ENCODE results near the gene PPP1R11. TPM values are rescaled to one million over a fixed set of nuclear protein-coding genes. Genes with fewer than 3 reads are reported as not detected.
A peak's percentile ranks its signal among the peaks of the same experiment; 100 is the strongest.

PPP1R11 gene
- total RNA-seq, 4 donors from 2014 or later, result 55.3 to 276 (median 79.1) TPM

DNA sequence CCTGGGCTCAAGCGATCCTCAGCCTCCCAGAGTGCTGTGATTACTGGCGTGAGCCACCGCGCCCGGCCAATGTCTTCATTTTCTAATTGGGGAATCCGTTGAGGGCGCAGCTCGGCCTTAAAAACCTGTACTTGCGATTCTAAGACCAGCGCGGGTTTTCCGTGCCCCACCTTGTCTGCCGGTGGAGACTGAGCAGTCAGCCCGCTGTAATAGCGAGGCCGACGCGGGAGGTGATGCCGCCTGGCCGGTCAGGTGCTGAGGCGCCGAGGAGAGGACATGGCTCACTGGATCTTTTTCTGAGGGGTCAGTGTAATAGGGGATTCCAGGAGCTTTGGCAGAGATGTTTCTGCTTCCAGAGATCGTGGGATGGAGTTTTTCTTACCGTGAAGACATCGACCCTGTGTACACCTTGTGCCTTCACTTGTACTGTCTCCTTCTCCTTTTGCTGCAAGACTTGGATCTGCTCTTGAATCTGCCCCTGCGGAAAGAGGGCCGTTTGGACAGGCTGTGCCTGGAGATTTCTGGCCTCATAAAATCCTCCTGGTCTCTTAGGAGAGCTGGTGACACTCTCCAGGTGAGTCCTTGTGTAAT, 44.4 kb downstream of the PPP1R11 start:
- Histone ChIP-seq H3K27ac (peak overlapping the region in 1 of 4 donors; percentile 75), H3K27me3 (peaks cover 35% of the 10 kb centered on the region), H3K4me1 (peaks cover 0 to 19% (median 14%) of the 10 kb centered on the region in 4 donors), H3K9me3 (no peaks in the 10 kb centered on the region), H3K36me3 (no peaks in the 10 kb centered on the region), H3K4me3 (peak overlapping the region in 2 of 4 donors; percentile 18 to 42)
- in situ Hi-C loops (cut with MboI; ENCODE audit: low pct_ligation_motif_present in 1 of 4, low pct_unique_long_range_greater_than_20kb in 1 of 4, low sequenced_read_pairs in 3 of 4) (no loop called here), intact Hi-C loops (cut with DNase I; ENCODE audit: low total_unique reads) (no loop called here)
- no peak for DNase-seq
- TF ChIP-seq POLR2AphosphoS5 (IDR thresholded peaks at IDR 0.05), result no peak
- TF ChIP-seq, protein P1, sequence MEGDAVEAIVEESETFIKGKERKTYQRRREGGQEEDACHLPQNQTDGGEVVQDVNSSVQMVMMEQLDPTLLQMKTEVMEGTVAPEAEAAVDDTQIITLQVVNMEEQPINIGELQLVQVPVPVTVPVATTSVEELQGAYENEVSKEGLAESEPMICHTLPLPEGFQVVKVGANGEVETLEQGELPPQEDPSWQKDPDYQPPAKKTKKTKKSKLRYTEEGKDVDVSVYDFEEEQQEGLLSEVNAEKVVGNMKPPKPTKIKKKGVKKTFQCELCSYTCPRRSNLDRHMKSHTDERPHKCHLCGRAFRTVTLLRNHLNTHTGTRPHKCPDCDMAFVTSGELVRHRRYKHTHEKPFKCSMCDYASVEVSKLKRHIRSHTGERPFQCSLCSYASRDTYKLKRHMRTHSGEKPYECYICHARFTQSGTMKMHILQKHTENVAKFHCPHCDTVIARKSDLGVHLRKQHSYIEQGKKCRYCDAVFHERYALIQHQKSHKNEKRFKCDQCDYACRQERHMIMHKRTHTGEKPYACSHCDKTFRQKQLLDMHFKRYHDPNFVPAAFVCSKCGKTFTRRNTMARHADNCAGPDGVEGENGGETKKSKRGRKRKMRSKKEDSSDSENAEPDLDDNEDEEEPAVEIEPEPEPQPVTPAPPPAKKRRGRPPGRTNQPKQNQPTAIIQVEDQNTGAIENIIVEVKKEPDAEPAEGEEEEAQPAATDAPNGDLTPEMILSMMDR (IDR thresholded peaks at IDR 0.05), result no peak
- TF ChIP-seq EP300 (IDR thresholded peaks at IDR 0.05; ENCODE audit: low read depth), result no peak
- no peak for TF ChIP-seq POLR2A (IDR thresholded peaks at IDR 0.05)
- 69 to 88% methylated on average over 12 to 27 of the region's 27 CpGs for WGBS, 2 donors (ENCODE audit: low coverage in 1 of 2)

DNA sequence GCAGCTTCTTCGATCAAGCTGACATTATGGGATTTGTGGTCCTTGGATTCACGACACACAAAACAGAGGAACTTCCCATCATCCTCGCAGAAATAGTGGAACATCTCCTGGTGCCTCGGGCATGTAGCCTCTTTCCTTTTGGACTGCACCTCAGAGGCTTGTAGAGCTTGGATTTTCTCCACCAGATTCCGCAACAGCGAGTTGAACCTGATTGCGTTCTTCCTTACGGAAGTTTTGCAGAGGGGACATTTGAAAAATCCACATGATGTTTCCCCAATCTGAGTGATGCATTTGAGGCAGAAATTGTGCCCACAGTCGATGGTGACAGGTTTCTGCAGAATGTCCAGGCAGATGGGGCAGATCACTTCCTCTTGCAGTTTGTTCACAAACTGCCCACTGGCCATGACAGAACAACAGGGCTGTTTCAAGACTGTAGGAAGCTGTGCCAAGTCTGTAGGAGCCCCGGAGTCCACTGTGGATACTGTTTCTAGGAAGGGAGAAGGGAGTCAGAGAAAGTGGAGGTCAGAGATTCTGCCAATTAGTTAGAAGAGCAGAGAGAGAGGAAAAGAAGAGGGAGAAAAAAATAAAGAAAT, 45.5 kb downstream of the PPP1R11 start:
- Histone ChIP-seq H3K36me3 (no peaks in the 10 kb centered on the region), H3K27me3 (peaks cover 34% of the 10 kb centered on the region), H3K9me3 (no peaks in the 10 kb centered on the region), H3K27ac (peak overlapping the region; percentile 52 to 75 (median 58)), H3K4me1 (peaks cover 0 to 19% (median 14%) of the 10 kb centered on the region in 4 donors), H3K4me3 (peak overlapping the region in 2 of 4 donors; percentile 18 to 42)
- in situ Hi-C loops (cut with MboI; ENCODE audit: low pct_ligation_motif_present in 1 of 4, low pct_unique_long_range_greater_than_20kb in 1 of 4, low sequenced_read_pairs in 3 of 4) (no loop called here), intact Hi-C loops (cut with DNase I; ENCODE audit: low total_unique reads) (no loop called here)
- DNase-seq, result no peak
- TF ChIP-seq, protein P1 (IDR thresholded peaks at IDR 0.05), result no peak
- TF ChIP-seq EP300 (IDR thresholded peaks at IDR 0.05; ENCODE audit: low read depth), result no peak
- 38 to 77% methylated on average over 1 to 10 of the region's 10 CpGs for WGBS, 2 donors (ENCODE audit: low coverage in 1 of 2)

DNA sequence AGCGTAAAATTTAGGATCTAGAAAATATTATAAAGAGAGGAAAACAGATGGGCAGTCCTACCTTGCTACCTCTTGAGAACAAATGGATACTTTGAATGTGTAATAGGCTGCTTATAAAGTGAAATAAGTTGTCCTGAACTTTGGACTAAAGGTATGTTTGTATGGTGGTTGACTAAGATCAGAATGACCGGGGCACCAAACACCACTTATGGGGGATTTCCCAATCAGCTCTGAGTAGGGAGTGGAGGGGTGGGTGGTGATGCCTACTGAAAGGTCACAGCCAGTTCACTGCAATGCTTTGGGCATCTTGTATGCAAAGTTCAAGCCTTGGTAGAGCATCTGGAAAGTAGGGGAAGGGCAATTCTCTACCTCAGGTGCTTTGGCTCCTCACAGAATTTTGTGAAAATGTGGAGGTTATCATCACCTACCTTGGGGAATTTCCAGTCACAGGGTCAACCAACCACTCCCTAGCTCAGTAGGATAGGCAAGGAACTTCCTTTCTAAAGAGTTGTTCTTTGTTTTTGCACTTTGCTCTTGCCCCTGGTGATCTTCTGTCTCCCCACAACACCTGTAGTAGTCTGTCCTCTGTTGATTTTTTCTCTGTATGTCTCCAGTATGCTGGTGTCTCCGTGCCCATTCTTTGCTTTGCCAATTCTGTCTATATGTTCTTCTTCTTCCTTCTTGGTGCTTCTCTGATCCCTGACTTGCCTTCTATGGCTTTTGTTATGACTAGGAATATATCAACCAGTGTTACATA, 46.2 kb downstream of the PPP1R11 start, which contains the start of gene TRIM31:
Gene TRIM31 (minus strand): TSS at position 88 of the 757 bp plus-strand sequence. CDS start 285 bp downstream, outside the sequence.
- Histone ChIP-seq H3K4me1 (peaks cover 0 to 19% (median 14%) of the 10 kb centered on the region in 4 donors), H3K36me3 (no peaks in the 10 kb centered on the region), H3K4me3 (peak within 1 kb of the TSS in 2 of 4 donors; percentile 18 to 42), H3K27me3 (peaks cover 34% of the 10 kb centered on the region), H3K27ac (peak within 1 kb of the TSS; percentile 52 to 75 (median 58)), H3K9me3 (no peaks in the 10 kb centered on the region)
- in situ Hi-C loops (cut with MboI; ENCODE audit: low pct_ligation_motif_present in 1 of 4, low pct_unique_long_range_greater_than_20kb in 1 of 4, low sequenced_read_pairs in 3 of 4), result no loop called here
- intact Hi-C loops (cut with DNase I; ENCODE audit: low total_unique reads), result no loop called here
- 40 to 49% methylated on average over 3 of the region's 3 CpGs for WGBS, 2 donors (ENCODE audit: low coverage in 1 of 2)
- peak in 2 of 3 donors; percentile 78 to 87 for TF ChIP-seq POLR2AphosphoS5 (IDR thresholded peaks at IDR 0.05)
- no peak for TF ChIP-seq EP300 (IDR thresholded peaks at IDR 0.05; ENCODE audit: low read depth)
- peak; percentile 75 for TF ChIP-seq POLR2A (IDR thresholded peaks at IDR 0.05)
- TF ChIP-seq, protein P1 (IDR thresholded peaks at IDR 0.05), result no peak
- DNase-seq, result no peak

DNA sequence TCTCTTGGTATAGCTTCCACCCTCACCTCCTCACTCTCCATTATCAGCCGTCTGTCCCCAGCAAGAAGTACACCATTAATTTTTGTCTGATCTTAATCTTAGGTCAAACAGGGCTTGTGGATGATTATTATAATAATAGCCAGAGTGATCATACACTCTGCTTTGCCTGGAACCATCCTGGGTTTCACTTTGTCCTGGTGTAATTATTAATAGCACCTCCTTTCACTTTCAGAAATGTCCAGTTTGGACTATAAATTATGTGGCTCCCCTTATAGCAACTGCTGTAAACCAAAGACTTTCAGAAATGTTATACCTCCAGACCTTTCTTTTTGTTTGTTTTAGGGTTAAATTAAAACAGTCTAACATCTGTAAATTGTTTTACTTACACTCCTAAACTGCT, 46.8 kb downstream of the PPP1R11 start:
- WGBS, 2 donors (ENCODE audit: low coverage in 1 of 2), result 74% methylated on average over 1 of the region's 1 CpG; no CpG with 5 or more reads in 1 of the 2 donors
- Histone ChIP-seq H3K27ac (peak overlapping the region; percentile 51 to 75 (median 58)), H3K36me3 (no peaks in the 10 kb centered on the region), H3K27me3 (peaks cover 34% of the 10 kb centered on the region), H3K9me3 (no peaks in the 10 kb centered on the region), H3K4me3 (no peak overlapping the region), H3K4me1 (peaks cover 0 to 25% (median 14%) of the 10 kb centered on the region in 4 donors)
- intact Hi-C loops (cut with DNase I; ENCODE audit: low total_unique reads) (no loop called here), in situ Hi-C loops (cut with MboI; ENCODE audit: low pct_ligation_motif_present in 1 of 4, low pct_unique_long_range_greater_than_20kb in 1 of 4, low sequenced_read_pairs in 3 of 4) (no loop called here)
- TF ChIP-seq POLR2A (IDR thresholded peaks at IDR 0.05) (no peak), EP300 (IDR thresholded peaks at IDR 0.05; ENCODE audit: low read depth) (no peak), POLR2AphosphoS5 (IDR thresholded peaks at IDR 0.05) (no peak)
- TF ChIP-seq, protein P1 (IDR thresholded peaks at IDR 0.05), result no peak
- DNase-seq, result no peak
